Measurements from ENCODE around the gene CEP131. TPM values are rescaled to one million over a fixed set of nuclear protein-coding genes. Genes with fewer than 3 reads are reported as not detected.

The CEP131 gene
- total and polyA plus RNA-seq, 7 donors: 3.7 to 8.6 (median 4.9) TPM

- no peak for TF ChIP-seq CTCF (IDR thresholded peaks at IDR 0.05)
- peaks cover 0 to 7% of the 10 kb centered on the region in 2 donors for H3K36me3 ChIP-seq (ENCODE audit: insufficient read depth in 1 of 2, low read depth in 1 of 2)
- H3K9me3 ChIP-seq: no peaks in the 10 kb centered on the region
- H3K4me3 ChIP-seq: no peak overlapping the region
- H3K27me3 ChIP-seq (ENCODE audit: insufficient read depth in 3 of 3, low read length in 2 of 3): peaks cover 0 to 4% (median 0%) of the 10 kb centered on the region in 3 donors
- WGBS, 3 donors: 87 to 95% (median 95%) methylated on average over 12 of the region's 12 CpGs
- intact Hi-C loops (cut with DNase I): no loop called here
- ATAC-seq (no peak), DNase-seq (no peak)
- no peak overlapping the region for H3K27ac ChIP-seq
- H3K4me1 ChIP-seq: no peaks in the 10 kb centered on the region
Observed at GRCh38 chr17:81188491-81188840, 34.3 kb downstream of the CEP131 start.

- DNase-seq: no peak
- H3K4me3 ChIP-seq: no peak overlapping the region
- no peak overlapping the region for H3K27ac ChIP-seq
- no peak for ATAC-seq
- no peaks in the 10 kb centered on the region for H3K4me1 ChIP-seq
- intact Hi-C loops (cut with DNase I): no loop called here
- H3K36me3 ChIP-seq (ENCODE audit: insufficient read depth in 1 of 2, low read depth in 1 of 2): peaks cover 0 to 7% of the 10 kb centered on the region in 2 donors
- WGBS, 3 donors: 90 to 92% (median 91%) methylated on average over 26 of the region's 26 CpGs
- peaks cover 0 to 4% (median 0%) of the 10 kb centered on the region in 3 donors for H3K27me3 ChIP-seq (ENCODE audit: insufficient read depth in 3 of 3, low read length in 2 of 3)
- no peaks in the 10 kb centered on the region for H3K9me3 ChIP-seq
- no peak for TF ChIP-seq CTCF (IDR thresholded peaks at IDR 0.05)
Observed at GRCh38 chr17:81187586-81188490, 34.9 kb downstream of the CEP131 start.

- H3K27me3 ChIP-seq (ENCODE audit: insufficient read depth in 3 of 3, low read length in 2 of 3): peaks cover 0 to 6% (median 0%) of the 10 kb centered on the region in 3 donors
- H3K9me3 ChIP-seq: no peaks in the 10 kb centered on the region
- DNase-seq (no peak), ATAC-seq (no peak)
- intact Hi-C loops (cut with DNase I): no loop called here
- peaks cover 0 to 7% of the 10 kb centered on the region in 2 donors for H3K36me3 ChIP-seq (ENCODE audit: insufficient read depth in 1 of 2, low read depth in 1 of 2)
- H3K4me1 ChIP-seq: no peaks in the 10 kb centered on the region
- H3K27ac ChIP-seq: no peak overlapping the region
- H3K4me3 ChIP-seq: no peak overlapping the region
- no peak for TF ChIP-seq CTCF (IDR thresholded peaks at IDR 0.05)
- WGBS, 3 donors: 91 to 94% (median 94%) methylated on average over 11 of the region's 11 CpGs
Observed at GRCh38 chr17:81187120-81187519, 35.6 kb downstream of the CEP131 start.

- H3K27me3 ChIP-seq (ENCODE audit: insufficient read depth in 3 of 3, low read length in 2 of 3): peaks cover 0 to 13% (median 5%) of the 10 kb centered on the region in 3 donors
- no peak overlapping the region for H3K27ac ChIP-seq
- intact Hi-C loops (cut with DNase I): no loop called here
- ATAC-seq: no peak
- no peak overlapping the region for H3K4me3 ChIP-seq
- no peak for TF ChIP-seq CTCF (IDR thresholded peaks at IDR 0.05)
- DNase-seq: no peak
- H3K36me3 ChIP-seq (ENCODE audit: insufficient read depth in 1 of 2, low read depth in 1 of 2): peaks cover 0 to 7% of the 10 kb centered on the region in 2 donors
- whole genome bisulfite sequencing, 3 donors: 83 to 94% (median 88%) methylated on average over 6 to 7 of the region's 7 CpGs
- H3K9me3 ChIP-seq: no peaks in the 10 kb centered on the region
- no peaks in the 10 kb centered on the region for H3K4me1 ChIP-seq
Observed at GRCh38 chr17:81186203-81186602, 36.6 kb downstream of the CEP131 start.
